HEK293 (cell line): ENCODE results near the gene AFF3.

Experiments used
- CTCF ChIA-PET: fragments of 350-600 bp; formaldehyde crosslinking; extraction: SDS; loops from one replicate; lab custom pipeline; 2021; ENCODE audit warnings: antibody characterized with exemption; lab: Yijun Ruan, JAX
- POLR2A ChIA-PET: fragments of 300-600 bp; formaldehyde crosslinking; extraction: SDS; loops from one replicate; lab custom pipeline; 2020; ENCODE audit warnings: antibody characterized with exemption, inconsistent platforms; lab: Yijun Ruan, JAX
- H3K27ac ChIP-seq: fragments of 200-500 bp; sonication (Bioruptor generic); 2 replicates; pipeline ENCODE4 v1.5.1; 2014; ENCODE audit warnings: low read depth, low read length, control low read depth, inconsistent platforms; ENCODE audit errors: extremely low read depth
- H3K36me3 ChIP-seq, 2 experiments: fragments of 200-500 bp in 1 of 2; sonication (Bioruptor generic) in 1 of 2; 1 replicate in 1 of 2; 2 replicates in 1 of 2; pipeline ENCODE4 v1.5.1; 2014 to 2017; ENCODE audit warnings: inconsistent platforms in 2 of 2, low read length in 2 of 2; ENCODE audit not compliant: control insufficient read depth in 2 of 2, insufficient read depth in 1 of 2
- H3K4me1 ChIP-seq: fragments of 200-500 bp; sonication (Bioruptor generic); 2 replicates; pipeline ENCODE4 v1.5.1; 2014; ENCODE audit warnings: mild to moderate bottlenecking, low read length, inconsistent platforms; ENCODE audit not compliant: control insufficient read depth, insufficient read depth
- H3K4me3 ChIP-seq: 2 replicates; pipeline ENCODE4 v1.5.1; 2011; ENCODE audit warnings: low read depth, mild to moderate bottlenecking, control low read depth, low read length, moderate library complexity
- H3K9me3 ChIP-seq: fragments of 200-500 bp; sonication (Bioruptor generic); 2 replicates; pipeline ENCODE4 v1.5.1; 2014; ENCODE audit warnings: low read depth, low read length, inconsistent platforms; ENCODE audit not compliant: control insufficient read depth, insufficient read depth
- MYNN ChIP-seq: fragments of 450-650 bp; formaldehyde crosslinking; IDR thresholded peaks from 2 replicates; pipeline ENCODE4 v1.5.1; 2016; ENCODE audit warnings: missing biosample characterization, missing genetic modification characterization, borderline replicate concordance
- SALL2 ChIP-seq: fragments of 450-650 bp; formaldehyde crosslinking; IDR thresholded peaks from 2 replicates; pipeline ENCODE4 v1.5.0; 2017; ENCODE audit warnings: missing biosample characterization, mild to moderate bottlenecking, missing genetic modification characterization, borderline replicate concordance
- ZFP69B ChIP-seq: fragments of 450-650 bp; formaldehyde crosslinking; IDR thresholded peaks from 2 replicates; pipeline ENCODE4 v1.5.1; 2016; ENCODE audit warnings: missing biosample characterization, missing genetic modification characterization
- ZNF138 ChIP-seq: fragments of 450-650 bp; formaldehyde crosslinking; IDR thresholded peaks from 2 replicates; pipeline ENCODE4 v1.5.1; 2016; ENCODE audit warnings: missing biosample characterization, missing genetic modification characterization, borderline replicate concordance
- ZNF169 ChIP-seq: fragments of 450-650 bp; formaldehyde crosslinking; IDR thresholded peaks from 2 replicates; pipeline ENCODE4 v1.5.1; 2016; ENCODE audit warnings: missing biosample characterization, missing genetic modification characterization
- ZNF184 ChIP-seq: fragments of 450-650 bp; IDR thresholded peaks from 2 replicates; pipeline ENCODE4 v1.5.1; 2018; ENCODE audit warnings: missing biosample characterization, mild to moderate bottlenecking, missing genetic modification characterization
- ZNF266 ChIP-seq: fragments of 450-650 bp; formaldehyde crosslinking; IDR thresholded peaks from 2 replicates; pipeline ENCODE4 v1.5.1; 2016; ENCODE audit warnings: missing biosample characterization, missing genetic modification characterization, low read depth
- ZNF302 ChIP-seq: fragments of 450-650 bp; formaldehyde crosslinking; IDR thresholded peaks from 2 replicates; pipeline ENCODE4 v1.5.1; 2016; ENCODE audit warnings: missing biosample characterization, missing genetic modification characterization, low read depth
- ZNF416 ChIP-seq: fragments of 450-650 bp; formaldehyde crosslinking; IDR thresholded peaks from 2 replicates; pipeline ENCODE4 v1.5.1; 2016; ENCODE audit warnings: missing biosample characterization, missing genetic modification characterization
- ZNF530 ChIP-seq: fragments of 450-650 bp; formaldehyde crosslinking; IDR thresholded peaks from 2 replicates; pipeline ENCODE4 v1.5.1; 2016; ENCODE audit warnings: low read depth, missing biosample characterization, missing genetic modification characterization
- ZNF621 ChIP-seq: fragments of 450-650 bp; formaldehyde crosslinking; IDR thresholded peaks from 2 replicates; pipeline ENCODE4 v1.5.1; 2017; ENCODE audit warnings: missing biosample characterization, missing genetic modification characterization
- ZNF654 ChIP-seq: fragments of 450-650 bp; formaldehyde crosslinking; IDR thresholded peaks from 2 replicates; pipeline ENCODE4 v1.5.1; 2016; ENCODE audit warnings: low read depth, missing biosample characterization, missing genetic modification characterization
- ZNF658 ChIP-seq: fragments of 450-650 bp; formaldehyde crosslinking; IDR thresholded peaks from 2 replicates; pipeline ENCODE4; 2016; ENCODE audit warnings: missing biosample characterization, missing genetic modification characterization
- ZNF785 ChIP-seq: fragments of 450-650 bp; formaldehyde crosslinking; IDR thresholded peaks from 2 replicates; pipeline ENCODE4 v1.5.1; 2016; ENCODE audit warnings: missing biosample characterization, missing genetic modification characterization
- ZNF792 ChIP-seq: fragments of 450-650 bp; formaldehyde crosslinking; IDR thresholded peaks from 2 replicates; pipeline ENCODE4 v1.5.1; 2016; ENCODE audit warnings: missing biosample characterization, missing genetic modification characterization
- TF ChIP-seq, protein P1 (sequence below): fragments of 450-650 bp; formaldehyde crosslinking; IDR thresholded peaks from 2 replicates; pipeline ENCODE4 v1.5.1; 2016; ENCODE audit warnings: missing biosample characterization, missing genetic modification characterization
- TF ChIP-seq, protein P2 (sequence below): fragments of 450-650 bp; IDR thresholded peaks from 2 replicates; pipeline ENCODE4 v1.5.1; 2018; ENCODE audit warnings: missing biosample characterization, mild to moderate bottlenecking, missing genetic modification characterization
- TF ChIP-seq, protein P3 (sequence below): fragments of 450-650 bp; formaldehyde crosslinking; IDR thresholded peaks from 2 replicates; pipeline ENCODE4 v1.5.1; 2016; ENCODE audit warnings: missing biosample characterization, missing genetic modification characterization
- TF ChIP-seq, protein P4 (sequence below): fragments of 450-650 bp; formaldehyde crosslinking; IDR thresholded peaks from 2 replicates; pipeline ENCODE4 v1.5.1; 2017; ENCODE audit warnings: missing biosample characterization, missing genetic modification characterization

Gene AFF3

DNA sequence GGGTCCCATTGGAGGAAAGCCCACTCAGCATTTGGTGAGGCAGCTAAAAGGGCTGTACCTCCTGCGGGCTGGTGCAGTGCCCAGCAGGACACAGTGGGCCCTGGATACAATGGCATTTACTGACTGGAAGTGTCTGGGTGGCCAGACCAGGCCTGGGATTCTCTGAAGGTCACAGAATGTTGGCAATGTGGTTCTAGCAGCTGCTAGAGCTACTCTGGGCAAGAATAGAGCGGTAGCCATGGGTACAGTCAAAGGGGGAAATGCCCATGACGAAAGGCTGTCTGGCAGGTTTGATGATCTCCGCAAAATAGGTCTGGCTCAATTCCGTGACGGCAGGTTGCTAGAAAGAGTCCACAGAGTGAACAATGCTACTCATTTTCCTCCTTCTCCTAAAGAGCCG, 241.8 kb downstream of the AFF3 start:
- H3K4me1 ChIP-seq = no peaks in the 10 kb centered on the region
- no peak for TF ChIP-seq ZNF184 (tag by site-specific recombination)
- TF ChIP-seq, protein P1, sequence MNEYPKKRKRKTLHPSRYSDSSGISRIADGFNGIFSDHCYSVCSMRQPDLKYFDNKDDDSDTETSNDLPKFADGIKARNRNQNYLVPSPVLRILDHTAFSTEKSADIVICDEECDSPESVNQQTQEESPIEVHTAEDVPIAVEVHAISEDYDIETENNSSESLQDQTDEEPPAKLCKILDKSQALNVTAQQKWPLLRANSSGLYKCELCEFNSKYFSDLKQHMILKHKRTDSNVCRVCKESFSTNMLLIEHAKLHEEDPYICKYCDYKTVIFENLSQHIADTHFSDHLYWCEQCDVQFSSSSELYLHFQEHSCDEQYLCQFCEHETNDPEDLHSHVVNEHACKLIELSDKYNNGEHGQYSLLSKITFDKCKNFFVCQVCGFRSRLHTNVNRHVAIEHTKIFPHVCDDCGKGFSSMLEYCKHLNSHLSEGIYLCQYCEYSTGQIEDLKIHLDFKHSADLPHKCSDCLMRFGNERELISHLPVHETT = no peak
- TF ChIP-seq ZNF654 (tag by site-specific recombination) = no peak
- TF ChIP-seq ZNF138 (tag by site-specific recombination) = no peak
- TF ChIP-seq ZNF266 (tag by site-specific recombination) = no peak
- TF ChIP-seq ZNF302 (tag by site-specific recombination) = no peak
- no peak for TF ChIP-seq ZNF658 (tag by site-specific recombination)
- ChIA-PET CTCF (no interaction called here), POLR2A (no interaction called here)
- no peak overlapping the region for H3K27ac ChIP-seq
- no peaks in the 10 kb centered on the region; a peak in 1 of 3 replicates for H3K36me3 ChIP-seq
- H3K9me3 ChIP-seq = no peaks in the 10 kb centered on the region
- H3K4me3 ChIP-seq = no peak overlapping the region

DNA sequence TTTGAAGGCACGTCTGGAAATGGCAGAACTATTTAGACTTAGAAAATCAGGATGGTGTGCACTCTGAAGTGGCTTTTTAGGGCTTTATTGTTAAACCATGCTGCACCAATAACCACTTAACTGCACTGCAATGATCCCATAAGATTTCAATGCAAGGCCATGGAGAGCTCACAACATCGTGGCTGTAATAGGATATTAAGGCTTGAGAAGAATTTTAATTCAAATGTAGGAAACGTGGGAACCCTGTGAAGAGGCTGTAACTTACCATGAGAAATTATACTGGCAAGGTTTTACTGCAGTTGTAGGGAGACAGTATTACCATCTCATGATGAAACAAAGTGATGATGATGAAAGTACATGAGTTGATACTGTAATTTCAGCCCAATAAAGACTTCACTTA, 242.5 kb downstream of the AFF3 start:
- CTCF ChIA-PET = no interaction called here
- Histone ChIP-seq H3K27ac (no peak overlapping the region), H3K4me3 (no peak overlapping the region), H3K4me1 (no peaks in the 10 kb centered on the region), H3K9me3 (no peaks in the 10 kb centered on the region), H3K36me3 (no peaks in the 10 kb centered on the region; a peak in 1 of 3 replicates)
- POLR2A ChIA-PET = interaction anchor here (0.5 kb wide), 1 partner anchor 277 kb away, joined by 4 read pairs; no protein-coding TSS in a partner anchor
- no peak for TF ChIP-seq ZNF621
- TF ChIP-seq, protein P2, sequence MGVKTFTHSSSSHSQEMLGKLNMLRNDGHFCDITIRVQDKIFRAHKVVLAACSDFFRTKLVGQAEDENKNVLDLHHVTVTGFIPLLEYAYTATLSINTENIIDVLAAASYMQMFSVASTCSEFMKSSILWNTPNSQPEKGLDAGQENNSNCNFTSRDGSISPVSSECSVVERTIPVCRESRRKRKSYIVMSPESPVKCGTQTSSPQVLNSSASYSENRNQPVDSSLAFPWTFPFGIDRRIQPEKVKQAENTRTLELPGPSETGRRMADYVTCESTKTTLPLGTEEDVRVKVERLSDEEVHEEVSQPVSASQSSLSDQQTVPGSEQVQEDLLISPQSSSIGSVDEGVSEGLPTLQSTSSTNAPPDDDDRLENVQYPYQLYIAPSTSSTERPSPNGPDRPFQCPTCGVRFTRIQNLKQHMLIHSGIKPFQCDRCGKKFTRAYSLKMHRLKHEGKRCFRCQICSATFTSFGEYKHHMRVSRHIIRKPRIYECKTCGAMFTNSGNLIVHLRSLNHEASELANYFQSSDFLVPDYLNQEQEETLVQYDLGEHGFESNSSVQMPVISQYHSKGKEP (tag by site-specific recombination) = no peak
- TF ChIP-seq, protein P3, sequence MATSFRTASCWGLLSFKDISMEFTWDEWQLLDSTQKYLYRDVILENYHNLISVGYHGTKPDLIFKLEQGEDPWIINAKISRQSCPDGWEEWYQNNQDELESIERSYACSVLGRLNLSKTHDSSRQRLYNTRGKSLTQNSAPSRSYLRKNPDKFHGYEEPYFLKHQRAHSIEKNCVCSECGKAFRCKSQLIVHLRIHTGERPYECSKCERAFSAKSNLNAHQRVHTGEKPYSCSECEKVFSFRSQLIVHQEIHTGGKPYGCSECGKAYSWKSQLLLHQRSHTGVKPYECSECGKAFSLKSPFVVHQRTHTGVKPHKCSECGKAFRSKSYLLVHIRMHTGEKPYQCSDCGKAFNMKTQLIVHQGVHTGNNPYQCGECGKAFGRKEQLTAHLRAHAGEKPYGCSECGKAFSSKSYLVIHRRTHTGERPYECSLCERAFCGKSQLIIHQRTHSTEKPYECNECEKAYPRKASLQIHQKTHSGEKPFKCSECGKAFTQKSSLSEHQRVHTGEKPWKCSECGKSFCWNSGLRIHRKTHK (tag by site-specific recombination) = no peak
- TF ChIP-seq ZNF530 (tag by site-specific recombination) = no peak
- no peak for TF ChIP-seq ZNF266 (tag by site-specific recombination)
- TF ChIP-seq ZFP69B (tag by site-specific recombination) = no peak
- TF ChIP-seq ZNF416 (tag by site-specific recombination) = no peak
- TF ChIP-seq ZNF169 (tag by site-specific recombination) = no peak
- TF ChIP-seq, protein P4, sequence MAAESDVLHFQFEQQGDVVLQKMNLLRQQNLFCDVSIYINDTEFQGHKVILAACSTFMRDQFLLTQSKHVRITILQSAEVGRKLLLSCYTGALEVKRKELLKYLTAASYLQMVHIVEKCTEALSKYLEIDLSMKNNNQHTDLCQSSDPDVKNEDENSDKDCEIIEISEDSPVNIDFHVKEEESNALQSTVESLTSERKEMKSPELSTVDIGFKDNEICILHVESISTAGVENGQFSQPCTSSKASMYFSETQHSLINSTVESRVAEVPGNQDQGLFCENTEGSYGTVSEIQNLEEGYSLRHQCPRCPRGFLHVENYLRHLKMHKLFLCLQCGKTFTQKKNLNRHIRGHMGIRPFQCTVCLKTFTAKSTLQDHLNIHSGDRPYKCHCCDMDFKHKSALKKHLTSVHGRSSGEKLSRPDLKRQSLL = no peak
- TF ChIP-seq SALL2 = no peak
- TF ChIP-seq ZNF792 (tag by site-specific recombination) = no peak
- no peak for TF ChIP-seq MYNN (tag by site-specific recombination)
- TF ChIP-seq ZNF785 (tag by site-specific recombination) = no peak
